A549 (cell line): ENCODE data around the gene ARHGEF28. TPM values are rescaled to one million over a fixed set of nuclear protein-coding genes. Genes with fewer than 3 reads are reported as not detected.

ENCODE experiments used
- ATAC-seq, 2 experiments: fragments of 200-7000 bp in 1 of 2; fragments of >200 bp in 1 of 2; cut with Nextera tagmentation in 1 of 2; cut with Tn5 transposase in 1 of 2; 3 replicates each; pipeline versions ENCODE4 v1.8.0 to v1.9.1; 2018 to 2020; ENCODE audit warnings: mild to moderate bottlenecking in 1 of 2, moderate library complexity in 1 of 2
- CTCF ChIA-PET: fragments of 300-600 bp; sonication (Branson Sonifier 250); formaldehyde crosslinking; extraction: SDS; loops from one replicate; lab custom pipeline; 2021; ENCODE audit warnings: antibody characterized with exemption, inconsistent platforms; lab: Yijun Ruan, JAX
- POLR2A ChIA-PET: fragments of 350-600 bp; formaldehyde crosslinking; extraction: SDS; loops from one replicate; lab custom pipeline; 2021; ENCODE audit warnings: antibody characterized with exemption, inconsistent platforms; lab: Yijun Ruan, JAX
- DNase-seq, 2 experiments: peaks; one replicate each; pipeline versions ENCODE4 v3.0.0 to v3.0.0-alpha.2; 2011 to 2016; ENCODE audit warnings: low read depth in 1 of 2, low spot score in 1 of 2
- FAIRE-seq: peaks from 2 replicates; lab custom pipeline; 2011; peaks lifted over from hg19 to GRCh38; lab: Jason Lieb, UNC
- H3K27ac ChIP-seq, 2 experiments: fragments of >200 bp; sonication (Bioruptor Twin); formaldehyde crosslinking; 3 replicates each; pipeline ENCODE4 v1.5.1; 2016 to 2017
- H3K4me1 ChIP-seq: fragments of >200 bp; sonication (Bioruptor Twin); formaldehyde crosslinking; 3 replicates; pipeline ENCODE4 v1.6.1; 2016
- H3K4me2 ChIP-seq: fragments of >200 bp; sonication (Bioruptor Twin); formaldehyde crosslinking; 3 replicates; pipeline ENCODE4 v1.6.1; 2016
- H3K4me3 ChIP-seq: fragments of >200 bp; sonication (Bioruptor Twin); formaldehyde crosslinking; 3 replicates; pipeline ENCODE4 v1.5.1; 2016
- H3K9me3 ChIP-seq: fragments of >200 bp; sonication (Bioruptor Twin); formaldehyde crosslinking; 3 replicates; pipeline ENCODE4 v1.6.1; 2016
- BHLHE40 ChIP-seq: IDR thresholded peaks from 2 replicates; pipeline ENCODE4 v1.6.1; 2012; ENCODE audit warnings: low read depth, low read length, inconsistent platforms
- CBX2 ChIP-seq: fragments of 200-600 bp; sonication (generic); IDR thresholded peaks from 2 replicates; pipeline ENCODE4 v1.6.1; 2016; ENCODE audit warnings: low read depth, mild to moderate bottlenecking, borderline replicate concordance
- CEBPB ChIP-seq, 2 experiments: fragments of >200 bp in 1 of 2; sonication (Bioruptor Twin) in 1 of 2; formaldehyde crosslinking in 1 of 2; IDR thresholded peaks; 2 replicates each; pipeline ENCODE4 v1.6.1; 2012 to 2016
- CHD4 ChIP-seq: fragments of 200-600 bp; sonication (generic); IDR thresholded peaks from 2 replicates; pipeline ENCODE4 v1.6.1; 2016; ENCODE audit warnings: antibody characterized with exemption, mild to moderate bottlenecking, borderline replicate concordance
- EHF ChIP-seq: fragments of 250-450 bp; sonication (Bioruptor Pico); IDR thresholded peaks from 2 replicates; pipeline ENCODE4 v1.5.0; 2020; ENCODE audit warnings: mild to moderate bottlenecking
- EHMT2 ChIP-seq: fragments of 200-600 bp; sonication (generic); IDR thresholded peaks from 2 replicates; pipeline ENCODE4 v1.6.1; 2016; ENCODE audit warnings: antibody characterized with exemption, low read depth, mild to moderate bottlenecking, moderate library complexity
- FOSB ChIP-seq: fragments of 250-450 bp; sonication (Bioruptor Pico); IDR thresholded peaks from 2 replicates; pipeline ENCODE4 v1.5.0; 2020; ENCODE audit warnings: mild to moderate bottlenecking, moderate library complexity
- FOXS1 ChIP-seq: fragments of 250-450 bp; sonication (Bioruptor Pico); IDR thresholded peaks from 2 replicates; pipeline ENCODE4 v1.5.0; 2020; ENCODE audit warnings: mild to moderate bottlenecking, moderate library complexity
- GATA3 ChIP-seq: IDR thresholded peaks from 2 replicates; pipeline ENCODE4 v1.6.1; 2012; ENCODE audit warnings: borderline replicate concordance
- HOXA7 ChIP-seq: fragments of 250-450 bp; sonication (Bioruptor Pico); IDR thresholded peaks from 2 replicates; pipeline ENCODE4 v1.5.0; 2020; ENCODE audit warnings: mild to moderate bottlenecking, moderate library complexity
- JUN ChIP-seq, 2 experiments: fragments of >200 bp; sonication (Bioruptor Twin); formaldehyde crosslinking; IDR thresholded peaks; 2 replicates in 1 of 2; 3 replicates in 1 of 2; pipeline ENCODE4 v1.6.1; 2016 to 2017
- KDM1A ChIP-seq: fragments of 200-600 bp; sonication (generic); IDR thresholded peaks from 2 replicates; pipeline ENCODE4 v1.6.1; 2016; ENCODE audit warnings: low read depth, mild to moderate bottlenecking
- NR3C1 ChIP-seq: fragments of >200 bp; sonication (Bioruptor Twin); formaldehyde crosslinking; IDR thresholded peaks from 3 replicates; pipeline ENCODE4 v1.6.1; 2017
- POLR2AphosphoS2 ChIP-seq: conservative IDR thresholded peaks from 2 replicates; pipeline ENCODE4 v1.6.1; 2012; ENCODE audit warnings: low read length, improper control_type of control experiment, inconsistent platforms
- RAD21 ChIP-seq, 2 experiments: fragments of >200 bp in 1 of 2; sonication (Bioruptor Twin) in 1 of 2; formaldehyde crosslinking in 1 of 2; IDR thresholded peaks in 1 of 2; conservative IDR thresholded peaks in 1 of 2; 2 replicates in 1 of 2; 3 replicates in 1 of 2; pipeline ENCODE4 v1.6.1; 2012 to 2018; ENCODE audit warnings: inconsistent platforms in 1 of 2
- RARB ChIP-seq: fragments of 250-450 bp; sonication (Bioruptor Pico); IDR thresholded peaks from 2 replicates; pipeline ENCODE4 v1.8.0; 2021; ENCODE audit warnings: mild to moderate bottlenecking, moderate library complexity
- RFX5 ChIP-seq: fragments of 450-650 bp; IDR thresholded peaks from 2 replicates; pipeline ENCODE4 v1.7.1; 2014; ENCODE audit warnings: antibody characterized with exemption, mild to moderate bottlenecking, moderate library complexity
- TP53 ChIP-seq: fragments of 250-450 bp; sonication (Bioruptor Pico); IDR thresholded peaks from 2 replicates; pipeline ENCODE4 v1.5.0; 2021; ENCODE audit warnings: mild to moderate bottlenecking, moderate library complexity
- ZC3H11A ChIP-seq: fragments of 450-650 bp; IDR thresholded peaks from 2 replicates; pipeline ENCODE4 v1.6.1; 2014; ENCODE audit warnings: antibody characterized with exemption, mild to moderate bottlenecking
- ZFP36 ChIP-seq: fragments of 450-650 bp; IDR thresholded peaks from 2 replicates; pipeline ENCODE4 v1.6.1; 2014; ENCODE audit warnings: borderline replicate concordance; ENCODE audit not compliant: partially characterized antibody
- ZSCAN20 ChIP-seq: fragments of 250-450 bp; sonication (Bioruptor Pico); IDR thresholded peaks from 2 replicates; pipeline ENCODE4 v1.8.0; 2022; ENCODE audit warnings: mild to moderate bottlenecking, moderate library complexity
- WGBS: methylation state at CpG from one replicate; pipeline ENCODE4 v1.1.6; 2017; ENCODE audit errors: missing lambda C conversion rate; 5-methylcytosine and 5-hydroxymethylcytosine counted together
- polyA plus RNA-seq, 4 experiments: library from polyadenylated mRNA; depleted of rRNA in 3 of 4; stranded (reverse); fragments of >200 nt; fragmentation: RNase III in 1 of 4; extraction: RNeasy Plus Mini Kit Qiagen cat#74134 plus additional on column Dnase treatment in 1 of 4; gene quantifications; 2 replicates in 3 of 4; 3 replicates in 1 of 4; pipeline ENCODE4 v1.2.3, GENCODE V29; 2011 to 2017
- TF ChIP-seq, protein P1 (sequence below): fragments of >200 bp; sonication (Bioruptor Twin); formaldehyde crosslinking; IDR thresholded peaks from 3 replicates; pipeline ENCODE4 v1.5.1; 2016
- TF ChIP-seq, protein P2 (sequence below): IDR thresholded peaks from 2 replicates; pipeline ENCODE4 v1.6.1; 2012
- TF ChIP-seq, protein P3 (sequence below): fragments of 250-450 bp; sonication (Bioruptor Pico); IDR thresholded peaks from 2 replicates; pipeline ENCODE4 v1.5.0; 2021; ENCODE audit warnings: mild to moderate bottlenecking, moderate library complexity, borderline replicate concordance
- TF ChIP-seq, protein P4 (sequence below): fragments of >200 bp; sonication (Bioruptor Twin); formaldehyde crosslinking; IDR thresholded peaks from 3 replicates; pipeline ENCODE4 v1.6.1; 2016

The ARHGEF28 gene
- polyA plus RNA-seq, 2 of the 4 experiments (the other 2 are of a cell fraction) = 17.0 to 22.3 TPM

DNA sequence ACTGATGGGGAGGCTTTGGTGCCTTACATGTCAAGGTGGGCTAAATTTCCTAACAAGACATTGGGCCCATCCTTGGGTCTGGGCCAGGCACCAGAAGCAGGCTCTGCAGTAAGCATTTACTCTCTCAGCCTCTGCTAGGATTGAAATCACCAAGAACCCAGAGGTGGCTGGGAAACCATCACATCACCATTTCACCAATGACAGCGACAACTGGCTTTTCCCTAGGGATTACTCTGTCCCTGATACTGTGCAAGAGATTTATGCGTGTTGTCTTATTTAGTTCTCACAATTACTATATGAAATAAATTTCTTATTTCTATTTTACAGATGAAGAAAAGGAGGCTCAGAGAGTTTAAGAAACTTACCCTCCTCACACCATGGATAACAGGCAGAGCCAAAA lies 342.2 kb downstream of the ARHGEF28 start:
- CTCF ChIA-PET = no interaction called here
- POLR2A ChIA-PET = no interaction called here
- H3K9me3 ChIP-seq = no peaks in the 10 kb centered on the region
- WGBS = 95% methylated on average over 2 of the region's 2 CpGs
- ATAC-seq (no peak), FAIRE-seq (no peak), DNase-seq (no peak)
- no peak overlapping the region for H3K27ac ChIP-seq
- H3K4me2 ChIP-seq = no peak overlapping the region
- no peaks in the 10 kb centered on the region for H3K4me1 ChIP-seq
- TF ChIP-seq ZSCAN20 (CRISPR knock-in tag) (no peak), EHF (no peak), TP53 (no peak), FOXS1 (CRISPR knock-in tag) (no peak), CHD4 (no peak), RARB (CRISPR knock-in tag) (no peak), RFX5 (no peak), FOSB (CRISPR knock-in tag) (no peak), CEBPB (IDR thresholded peaks at IDR 0.05) (no peak), JUN (IDR thresholded peaks at IDR 0.05) (no peak), NR3C1 (no peak), ZC3H11A (no peak), POLR2AphosphoS2 (no peak), HOXA7 (CRISPR knock-in tag) (no peak), RAD21 (conservative IDR thresholded peaks at IDR 0.05 in 1 of 2, IDR thresholded peaks at IDR 0.05 in 1 of 2) (no peak)
- TF ChIP-seq, protein P1, sequence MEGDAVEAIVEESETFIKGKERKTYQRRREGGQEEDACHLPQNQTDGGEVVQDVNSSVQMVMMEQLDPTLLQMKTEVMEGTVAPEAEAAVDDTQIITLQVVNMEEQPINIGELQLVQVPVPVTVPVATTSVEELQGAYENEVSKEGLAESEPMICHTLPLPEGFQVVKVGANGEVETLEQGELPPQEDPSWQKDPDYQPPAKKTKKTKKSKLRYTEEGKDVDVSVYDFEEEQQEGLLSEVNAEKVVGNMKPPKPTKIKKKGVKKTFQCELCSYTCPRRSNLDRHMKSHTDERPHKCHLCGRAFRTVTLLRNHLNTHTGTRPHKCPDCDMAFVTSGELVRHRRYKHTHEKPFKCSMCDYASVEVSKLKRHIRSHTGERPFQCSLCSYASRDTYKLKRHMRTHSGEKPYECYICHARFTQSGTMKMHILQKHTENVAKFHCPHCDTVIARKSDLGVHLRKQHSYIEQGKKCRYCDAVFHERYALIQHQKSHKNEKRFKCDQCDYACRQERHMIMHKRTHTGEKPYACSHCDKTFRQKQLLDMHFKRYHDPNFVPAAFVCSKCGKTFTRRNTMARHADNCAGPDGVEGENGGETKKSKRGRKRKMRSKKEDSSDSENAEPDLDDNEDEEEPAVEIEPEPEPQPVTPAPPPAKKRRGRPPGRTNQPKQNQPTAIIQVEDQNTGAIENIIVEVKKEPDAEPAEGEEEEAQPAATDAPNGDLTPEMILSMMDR = no peak
- TF ChIP-seq, protein P2, sequence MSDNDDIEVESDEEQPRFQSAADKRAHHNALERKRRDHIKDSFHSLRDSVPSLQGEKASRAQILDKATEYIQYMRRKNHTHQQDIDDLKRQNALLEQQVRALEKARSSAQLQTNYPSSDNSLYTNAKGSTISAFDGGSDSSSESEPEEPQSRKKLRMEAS = no peak
- TF ChIP-seq, protein P3, sequence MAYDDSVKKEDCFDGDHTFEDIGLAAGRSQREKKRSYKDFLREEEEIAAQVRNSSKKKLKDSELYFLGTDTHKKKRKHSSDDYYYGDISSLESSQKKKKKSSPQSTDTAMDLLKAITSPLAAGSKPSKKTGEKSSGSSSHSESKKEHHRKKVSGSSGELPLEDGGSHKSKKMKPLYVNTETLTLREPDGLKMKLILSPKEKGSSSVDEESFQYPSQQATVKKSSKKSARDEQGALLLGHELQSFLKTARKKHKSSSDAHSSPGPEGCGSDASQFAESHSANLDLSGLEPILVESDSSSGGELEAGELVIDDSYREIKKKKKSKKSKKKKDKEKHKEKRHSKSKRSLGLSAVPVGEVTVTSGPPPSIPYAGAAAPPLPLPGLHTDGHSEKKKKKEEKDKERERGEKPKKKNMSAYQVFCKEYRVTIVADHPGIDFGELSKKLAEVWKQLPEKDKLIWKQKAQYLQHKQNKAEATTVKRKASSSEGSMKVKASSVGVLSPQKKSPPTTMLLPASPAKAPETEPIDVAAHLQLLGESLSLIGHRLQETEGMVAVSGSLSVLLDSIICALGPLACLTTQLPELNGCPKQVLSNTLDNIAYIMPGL (CRISPR knock-in tag) = no peak
- H3K4me3 ChIP-seq = no peak overlapping the region

DNA sequence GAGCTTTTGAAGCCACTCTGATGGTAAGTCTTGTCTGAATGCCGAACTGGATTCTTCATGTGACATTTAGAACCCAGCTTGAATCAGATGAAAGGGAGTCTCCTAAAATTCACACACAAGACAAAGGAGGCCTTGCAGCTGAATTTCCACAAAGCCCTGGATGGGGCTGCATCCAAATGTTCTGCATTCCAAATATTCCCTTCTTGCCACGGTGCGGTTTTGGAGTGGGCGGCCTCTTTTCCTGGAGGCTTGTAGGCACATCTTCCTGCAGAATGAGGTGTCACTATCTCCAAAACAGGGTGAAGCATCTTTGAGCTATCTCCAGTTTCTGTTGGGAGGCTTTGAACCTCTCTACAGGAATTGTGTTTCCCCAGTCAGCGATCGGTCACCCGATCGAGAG lies 342.7 kb downstream of the ARHGEF28 start:
- H3K9me3 ChIP-seq = no peaks in the 10 kb centered on the region
- no peak for FAIRE-seq
- TF ChIP-seq, protein P4, sequence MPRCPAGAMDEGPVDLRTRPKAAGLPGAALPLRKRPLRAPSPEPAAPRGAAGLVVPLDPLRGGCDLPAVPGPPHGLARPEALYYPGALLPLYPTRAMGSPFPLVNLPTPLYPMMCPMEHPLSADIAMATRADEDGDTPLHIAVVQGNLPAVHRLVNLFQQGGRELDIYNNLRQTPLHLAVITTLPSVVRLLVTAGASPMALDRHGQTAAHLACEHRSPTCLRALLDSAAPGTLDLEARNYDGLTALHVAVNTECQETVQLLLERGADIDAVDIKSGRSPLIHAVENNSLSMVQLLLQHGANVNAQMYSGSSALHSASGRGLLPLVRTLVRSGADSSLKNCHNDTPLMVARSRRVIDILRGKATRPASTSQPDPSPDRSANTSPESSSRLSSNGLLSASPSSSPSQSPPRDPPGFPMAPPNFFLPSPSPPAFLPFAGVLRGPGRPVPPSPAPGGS = no peak
- no peak for TF ChIP-seq GATA3
- TF ChIP-seq CBX2 = no peak
- TF ChIP-seq ZFP36 = no peak
- no peak for TF ChIP-seq KDM1A
- no peak for TF ChIP-seq EHMT2
- no peak for TF ChIP-seq BHLHE40
- TF ChIP-seq FOXS1 (CRISPR knock-in tag) = no peak
- TF ChIP-seq HOXA7 (CRISPR knock-in tag) = no peak
- H3K4me3 ChIP-seq = no peak overlapping the region
- ChIA-PET CTCF (no interaction called here), POLR2A (no interaction called here)
- H3K4me2 ChIP-seq = no peak overlapping the region
- H3K27ac ChIP-seq = no peak overlapping the region
- no peaks in the 10 kb centered on the region for H3K4me1 ChIP-seq
- ATAC-seq = no peak
- WGBS = 85% methylated on average over 8 of the region's 8 CpGs
- no peak for DNase-seq
